GM12878 (cell line): ENCODE data around the gene ADAM11. TPM values are rescaled to one million over a fixed set of nuclear protein-coding genes. Genes with fewer than 3 reads are reported as not detected.

Experiments used
- ATAC-seq: fragments of 200-7000 bp; cut with Tn5 transposase; 3 replicates; pipeline ENCODE4 v1.9.1; 2020; ENCODE audit warnings: mild to moderate bottlenecking, moderate library complexity
- BruUV-seq: library from RNA; stranded (reverse); fragments of 400-500 nt; replicated peaks from 2 replicates; lab custom pipeline; 2021; lab: Mats Ljungman, UMichigan
- CTCF ChIA-PET: fragments of 300-600 bp; sonication (Branson Sonifier 250); formaldehyde crosslinking; extraction: SDS; loops from one replicate; lab custom pipeline; 2021; ENCODE audit warnings: inconsistent platforms; lab: Yijun Ruan, JAX
- POLR2A ChIA-PET: fragments of 350-600 bp; formaldehyde crosslinking; extraction: SDS; loops from one replicate; lab custom pipeline; 2021; ENCODE audit warnings: inconsistent platforms; lab: Charles Lee
- RAD21 ChIA-PET: fragments of 300-600 bp; sonication (Branson Sonifier 250); formaldehyde crosslinking; loops from one replicate; lab custom pipeline; 2023; ENCODE audit warnings: antibody characterized with exemption; ENCODE audit not compliant: unreplicated experiment; lab: Charles Lee
- SMC1A ChIA-PET: fragments of 300-600 bp; sonication (Branson Sonifier 250); formaldehyde crosslinking; loops from one replicate; lab custom pipeline; 2023; ENCODE audit not compliant: unreplicated experiment, uncharacterized antibody; lab: Charles Lee
- DNase-seq: peaks from one replicate; pipeline ENCODE4 v3.0.0-alpha.2; 2011; ENCODE audit warnings: low read depth, low spot score
- FAIRE-seq: peaks from 3 replicates; lab custom pipeline; 2011; peaks lifted over from hg19 to GRCh38; lab: Jason Lieb, UNC
- H2AFZ ChIP-seq: 2 replicates; pipeline ENCODE4 v1.6.0; 2011; ENCODE audit warnings: low read depth, low read length, control low read depth; ENCODE audit not compliant: control insufficient read depth
- H3K27ac ChIP-seq: 2 replicates; pipeline ENCODE4 v1.5.1; 2011; ENCODE audit warnings: control low read depth; ENCODE audit not compliant: control insufficient read depth, insufficient read depth
- H3K27me3 ChIP-seq, 2 experiments: replicated peaks in 1 of 2; 2 replicates each; pipeline versions ENCODE4 v1.6.0 to v1.6.1; 2011; ENCODE audit warnings: low read length in 1 of 2; ENCODE audit not compliant: control insufficient read depth in 2 of 2, insufficient read depth in 2 of 2
- H3K36me3 ChIP-seq, 2 experiments: 2 replicates each; pipeline ENCODE4 v1.5.1; 2011; ENCODE audit warnings: low read length in 1 of 2; ENCODE audit not compliant: control insufficient read depth in 2 of 2, insufficient read depth in 2 of 2
- H3K4me1 ChIP-seq: 2 replicates; pipeline ENCODE4 v1.6.1; 2011; ENCODE audit warnings: mild to moderate bottlenecking, low read length, moderate library complexity, mixed read lengths; ENCODE audit not compliant: control insufficient read depth, insufficient read depth
- H3K4me2 ChIP-seq: 2 replicates; pipeline ENCODE4 v1.6.0; 2011; ENCODE audit warnings: control low read depth; ENCODE audit not compliant: control insufficient read depth, insufficient read depth
- H3K4me3 ChIP-seq: fragments of 200-600 bp; sonication (generic); 2 replicates; pipeline ENCODE4 v1.5.1; 2016
- H3K79me2 ChIP-seq: 2 replicates; pipeline ENCODE4 v1.6.0; 2011; ENCODE audit warnings: low read length; ENCODE audit not compliant: control insufficient read depth, insufficient read depth
- H3K9ac ChIP-seq: 2 replicates; pipeline ENCODE4 v1.8.0; 2011; ENCODE audit warnings: low read length, control low read depth, mixed read lengths; ENCODE audit not compliant: control insufficient read depth, insufficient read depth
- H3K9me3 ChIP-seq: replicated peaks from 3 replicates; pipeline ENCODE4 v1.5.1; 2011; ENCODE audit warnings: mild to moderate bottlenecking, low read length; ENCODE audit not compliant: control insufficient read depth, insufficient read depth
- H4K20me1 ChIP-seq: 2 replicates; pipeline ENCODE4 v1.6.0; 2011; ENCODE audit not compliant: control insufficient read depth, insufficient read depth
- CREB1 ChIP-seq: IDR thresholded peaks from 2 replicates; pipeline ENCODE4 v1.6.1; 2012; ENCODE audit warnings: low read depth, mild to moderate bottlenecking, inconsistent platforms
- CREM ChIP-seq: IDR thresholded peaks from 2 replicates; pipeline ENCODE4 v1.6.1; 2014; ENCODE audit warnings: antibody characterized with exemption, low read depth
- KLF5 ChIP-seq: fragments of 450-650 bp; IDR thresholded peaks from 2 replicates; pipeline ENCODE4 v1.6.1; 2014; ENCODE audit warnings: mild to moderate bottlenecking; ENCODE audit not compliant: partially characterized antibody
- PKNOX1 ChIP-seq: fragments of 450-650 bp; IDR thresholded peaks from 2 replicates; pipeline ENCODE4 v1.6.1; 2016; ENCODE audit warnings: mild to moderate bottlenecking
- RUNX3 ChIP-seq: IDR thresholded peaks from 2 replicates; pipeline ENCODE4 v1.6.1; 2012; ENCODE audit warnings: low read length, inconsistent platforms
- SPI1 ChIP-seq: IDR thresholded peaks from 2 replicates; pipeline ENCODE4 v1.6.1; 2011; ENCODE audit warnings: low read depth, mild to moderate bottlenecking, low read length, moderate library complexity, borderline replicate concordance; ENCODE audit not compliant: insufficient read depth
- ZNF384 ChIP-seq: IDR thresholded peaks from 2 replicates; pipeline ENCODE4 v1.6.1; 2012; ENCODE audit warnings: low read depth, mild to moderate bottlenecking, low read length, improper control_type of control experiment, borderline replicate concordance
- WGBS: methylation state at CpG from one replicate; pipeline ENCODE4 v1.1.6; 2016; ENCODE audit warnings: low lambda C conversion rate; ENCODE audit not compliant: insufficient replicate concordance, insufficient coverage; ENCODE audit errors: missing lambda C conversion rate; 5-methylcytosine and 5-hydroxymethylcytosine counted together
- in situ Hi-C: fragments of 300-500 bp; cut with MboI; formaldehyde crosslinking; loops from 9 replicates; pipeline ENCODE4 v1.14.3; 2018; ENCODE audit warnings: mixed read lengths
- intact Hi-C: fragments of 100-400 bp; cut with micrococcal nuclease; formaldehyde crosslinking; loops from one replicate; pipeline ENCODE4 v1.14.2; 2022; ENCODE audit not compliant: unreplicated experiment
- polyA plus RNA-seq, 11 experiments: library from polyadenylated mRNA; depleted of rRNA in 4 of 11; unstranded in 6 of 11; stranded (reverse) in 5 of 11; fragments of >200 nt; fragmentation: Nextera tagmentation in 4 of 11; fragmentation: Illumina TruSeq in 1 of 11; extraction: Ambion mirVana in 4 of 11; extraction: Trizol in 1 of 11; gene quantifications; 1 replicate in 1 of 11; 2 replicates in 10 of 11; pipeline versions ENCODE4 v1.2.1 to v1.2.3, GENCODE V29; 2011 to 2016; ENCODE audit warnings: inconsistent platforms in 2 of 11, missing spikeins in 2 of 11, low read depth in 1 of 11
- total RNA-seq, 4 experiments: library from RNA; depleted of rRNA in 3 of 4; stranded (reverse); fragments of >200 nt in 3 of 4; fragmentation: Illumina TruSeq in 1 of 4; extraction: Trizol in 1 of 4; gene quantifications; 2 replicates each; pipeline versions ENCODE4 v1.2.1 to v1.2.3, GENCODE V29; 2013 to 2021
- TF ChIP-seq, protein P1 (sequence below): fragments of 450-650 bp; formaldehyde crosslinking; IDR thresholded peaks from 2 replicates; pipeline ENCODE4 v1.5.0; 2022; ENCODE audit warnings: mild to moderate bottlenecking, missing genetic modification characterization

ADAM11 gene
- total and polyA plus RNA-seq, 10 of the 15 experiments (the other 5 are each of a cell fraction or from before 2014, with no cell fraction given), result 0.03 to 0.37 (median 0.06) TPM; not detected in 3

DNA sequence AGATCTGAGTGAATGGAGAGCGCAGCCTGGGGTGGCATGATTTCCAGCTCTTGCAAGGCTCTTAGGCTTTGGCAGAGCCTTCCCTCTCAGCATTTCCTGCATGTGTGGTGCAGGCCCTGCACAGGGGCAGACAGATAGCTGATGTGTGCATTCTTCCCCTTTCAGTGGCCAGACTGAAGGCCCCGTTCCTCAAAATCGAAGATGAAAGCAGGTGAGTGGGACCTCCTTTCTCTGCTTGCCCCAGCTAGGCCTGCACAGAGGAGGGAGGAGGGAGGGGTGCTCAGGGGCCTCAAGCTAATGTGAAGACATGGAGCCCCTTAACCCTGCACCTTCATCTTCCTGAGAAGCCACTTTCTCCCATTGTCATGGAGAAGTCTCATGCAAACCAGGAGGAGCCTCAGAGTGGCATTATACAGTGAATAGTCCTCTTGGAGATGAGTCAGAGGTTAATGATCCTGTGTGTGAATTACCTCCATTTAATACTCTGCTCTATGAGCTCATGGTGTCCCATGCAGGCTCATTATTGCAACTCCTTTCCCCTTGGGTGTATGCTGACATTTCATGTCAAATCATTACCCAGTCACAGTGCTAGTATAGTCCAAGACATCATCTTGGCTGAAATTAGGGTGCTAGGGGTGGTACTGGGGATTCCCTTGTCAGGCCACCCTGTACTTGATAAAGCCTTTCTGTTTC lies 20.4 kb upstream of the ADAM11 start:
- DNase-seq (peak; percentile 17), ATAC-seq (peak; percentile 87), FAIRE-seq (no peak)
- ChIA-PET POLR2A (interaction anchor here (1.2 kb wide), 1 partner anchor 30 kb away, joined by 3 read pairs; the partner anchor contains the start of gene DBF4B), SMC1A (no interaction called here), CTCF (interaction anchor here (0.5 kb wide), 1 partner anchor 60 kb away, joined by 5 read pairs; no protein-coding TSS in a partner anchor)
- H3K4me3 ChIP-seq, result no peak overlapping the region
- WGBS, result 43% methylated on average over 3 of the region's 3 CpGs
- H3K4me2 ChIP-seq, result no peak overlapping the region
- peaks cover 4 to 8% of the 10 kb centered on the region in 2 experiments for H3K36me3 ChIP-seq
- no TSS peak for BruUV-seq
- no peaks in the 10 kb centered on the region for H3K27me3 ChIP-seq
- peaks cover 14% of the 10 kb centered on the region for H3K4me1 ChIP-seq
- H3K27ac ChIP-seq, result peak overlapping the region; percentile 42; the same call in 1 of the 2 replicates
- in situ Hi-C loops, result no loop called here
- TF ChIP-seq PKNOX1 (peak; percentile 51; the same call in 1 of the 2 replicates), KLF5 (no peak), CREB1 (0 out of 2 replicates have a peak, but pooled peaks have one; percentile 24), SPI1 (peak; percentile 76), RUNX3 (peak; percentile 20; the same call in 1 of the 2 replicates), CREM (0 out of 2 replicates have a peak, but pooled peaks have one; percentile 12), ZNF384 (no peak)
- TF ChIP-seq, protein P1, sequence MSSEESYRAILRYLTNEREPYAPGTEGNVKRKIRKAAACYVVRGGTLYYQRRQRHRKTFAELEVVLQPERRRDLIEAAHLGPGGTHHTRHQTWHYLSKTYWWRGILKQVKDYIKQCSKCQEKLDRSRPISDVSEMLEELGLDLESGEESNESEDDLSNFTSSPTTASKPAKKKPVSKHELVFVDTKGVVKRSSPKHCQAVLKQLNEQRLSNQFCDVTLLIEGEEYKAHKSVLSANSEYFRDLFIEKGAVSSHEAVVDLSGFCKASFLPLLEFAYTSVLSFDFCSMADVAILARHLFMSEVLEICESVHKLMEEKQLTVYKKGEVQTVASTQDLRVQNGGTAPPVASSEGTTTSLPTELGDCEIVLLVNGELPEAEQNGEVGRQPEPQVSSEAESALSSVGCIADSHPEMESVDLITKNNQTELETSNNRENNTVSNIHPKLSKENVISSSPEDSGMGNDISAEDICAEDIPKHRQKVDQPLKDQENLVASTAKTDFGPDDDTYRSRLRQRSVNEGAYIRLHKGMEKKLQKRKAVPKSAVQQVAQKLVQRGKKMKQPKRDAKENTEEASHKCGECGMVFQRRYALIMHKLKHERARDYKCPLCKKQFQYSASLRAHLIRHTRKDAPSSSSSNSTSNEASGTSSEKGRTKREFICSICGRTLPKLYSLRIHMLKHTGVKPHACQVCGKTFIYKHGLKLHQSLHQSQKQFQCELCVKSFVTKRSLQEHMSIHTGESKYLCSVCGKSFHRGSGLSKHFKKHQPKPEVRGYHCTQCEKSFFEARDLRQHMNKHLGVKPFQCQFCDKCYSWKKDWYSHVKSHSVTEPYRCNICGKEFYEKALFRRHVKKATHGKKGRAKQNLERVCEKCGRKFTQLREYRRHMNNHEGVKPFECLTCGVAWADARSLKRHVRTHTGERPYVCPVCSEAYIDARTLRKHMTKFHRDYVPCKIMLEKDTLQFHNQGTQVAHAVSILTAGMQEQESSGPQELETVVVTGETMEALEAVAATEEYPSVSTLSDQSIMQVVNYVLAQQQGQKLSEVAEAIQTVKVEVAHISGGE, result no peak
- TF ChIP-seq, all 136 proteins: peak for 5
- intact Hi-C loops, result no loop called here
- Histone ChIP-seq H2AFZ (peak overlapping the region; percentile 24; the same call in 1 of the 2 replicates), H4K20me1 (no peaks in the 10 kb centered on the region), H3K9ac (no peak overlapping the region), H3K79me2 (no peaks in the 10 kb centered on the region), H3K9me3 (no peaks in the 10 kb centered on the region)
- RAD21 ChIA-PET, result no interaction called here
